Dermis microvascular lymphatic vessel endothelial cell (primary cell): ENCODE data around the gene CLCA4. TPM values are rescaled to one million over a fixed set of nuclear protein-coding genes. Genes with fewer than 3 reads are reported as not detected.

Experiments used
- DNase-seq, 2 donors: peaks; one replicate each; pipeline versions ENCODE4 v3.0.0 to v3.0.0-alpha.2; 2010; ENCODE audit warnings: low read depth in 2 of 2
- total RNA-seq: library from RNA; depleted of rRNA; stranded (reverse); fragments of >200 nt; gene quantifications from 2 replicates; pipeline ENCODE4 v1.2.1, GENCODE V29; 2014

CLCA4 gene, protein sequence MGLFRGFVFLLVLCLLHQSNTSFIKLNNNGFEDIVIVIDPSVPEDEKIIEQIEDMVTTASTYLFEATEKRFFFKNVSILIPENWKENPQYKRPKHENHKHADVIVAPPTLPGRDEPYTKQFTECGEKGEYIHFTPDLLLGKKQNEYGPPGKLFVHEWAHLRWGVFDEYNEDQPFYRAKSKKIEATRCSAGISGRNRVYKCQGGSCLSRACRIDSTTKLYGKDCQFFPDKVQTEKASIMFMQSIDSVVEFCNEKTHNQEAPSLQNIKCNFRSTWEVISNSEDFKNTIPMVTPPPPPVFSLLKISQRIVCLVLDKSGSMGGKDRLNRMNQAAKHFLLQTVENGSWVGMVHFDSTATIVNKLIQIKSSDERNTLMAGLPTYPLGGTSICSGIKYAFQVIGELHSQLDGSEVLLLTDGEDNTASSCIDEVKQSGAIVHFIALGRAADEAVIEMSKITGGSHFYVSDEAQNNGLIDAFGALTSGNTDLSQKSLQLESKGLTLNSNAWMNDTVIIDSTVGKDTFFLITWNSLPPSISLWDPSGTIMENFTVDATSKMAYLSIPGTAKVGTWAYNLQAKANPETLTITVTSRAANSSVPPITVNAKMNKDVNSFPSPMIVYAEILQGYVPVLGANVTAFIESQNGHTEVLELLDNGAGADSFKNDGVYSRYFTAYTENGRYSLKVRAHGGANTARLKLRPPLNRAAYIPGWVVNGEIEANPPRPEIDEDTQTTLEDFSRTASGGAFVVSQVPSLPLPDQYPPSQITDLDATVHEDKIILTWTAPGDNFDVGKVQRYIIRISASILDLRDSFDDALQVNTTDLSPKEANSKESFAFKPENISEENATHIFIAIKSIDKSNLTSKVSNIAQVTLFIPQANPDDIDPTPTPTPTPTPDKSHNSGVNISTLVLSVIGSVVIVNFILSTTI
- total RNA-seq: not detected in 2 replicates

DNA sequence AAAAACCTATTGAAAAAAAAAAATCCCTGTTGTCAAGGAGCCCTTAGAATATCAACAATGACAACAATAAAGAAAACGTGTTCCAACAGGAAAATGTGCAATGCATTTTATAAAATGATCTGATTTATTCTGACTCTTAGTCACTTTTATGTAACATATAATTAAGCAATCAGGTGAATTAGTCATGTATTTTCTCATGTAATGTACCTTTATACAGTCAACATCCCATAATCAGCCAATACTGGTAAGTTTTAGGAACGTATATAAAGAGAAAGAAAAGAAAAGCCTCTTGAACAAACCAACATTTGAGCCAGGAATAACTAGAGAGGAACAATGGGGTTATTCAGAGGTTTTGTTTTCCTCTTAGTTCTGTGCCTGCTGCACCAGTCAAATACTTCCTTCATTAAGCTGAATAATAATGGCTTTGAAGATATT is at the start of gene CLCA4:
Gene CLCA4 (plus strand): TSS at position 292 of the 435 bp plus-strand sequence. CDS start 42 bp downstream, at position 334.
- DNase-seq: peak in 1 of 2 donors; percentile 38

DNA sequence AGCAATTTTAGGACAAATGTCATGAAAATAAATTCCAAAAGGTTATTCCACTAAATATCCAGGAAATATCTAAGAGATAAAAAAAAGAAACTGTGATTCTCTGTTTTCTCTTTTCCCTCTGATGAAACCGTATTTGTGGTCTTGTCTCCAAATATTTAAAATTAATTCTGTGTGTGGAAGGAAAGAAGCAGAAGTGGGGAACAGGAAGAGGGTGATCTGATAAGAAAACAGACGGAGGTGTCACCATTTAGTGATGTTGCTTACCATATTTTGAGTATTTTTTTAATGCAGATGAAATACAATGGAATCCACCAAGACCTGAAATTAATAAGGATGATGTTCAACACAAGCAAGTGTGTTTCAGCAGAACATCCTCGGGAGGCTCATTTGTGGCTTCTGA is 48.6 kb upstream of the CLCA4 start:
- DNase-seq: no peak

DNA sequence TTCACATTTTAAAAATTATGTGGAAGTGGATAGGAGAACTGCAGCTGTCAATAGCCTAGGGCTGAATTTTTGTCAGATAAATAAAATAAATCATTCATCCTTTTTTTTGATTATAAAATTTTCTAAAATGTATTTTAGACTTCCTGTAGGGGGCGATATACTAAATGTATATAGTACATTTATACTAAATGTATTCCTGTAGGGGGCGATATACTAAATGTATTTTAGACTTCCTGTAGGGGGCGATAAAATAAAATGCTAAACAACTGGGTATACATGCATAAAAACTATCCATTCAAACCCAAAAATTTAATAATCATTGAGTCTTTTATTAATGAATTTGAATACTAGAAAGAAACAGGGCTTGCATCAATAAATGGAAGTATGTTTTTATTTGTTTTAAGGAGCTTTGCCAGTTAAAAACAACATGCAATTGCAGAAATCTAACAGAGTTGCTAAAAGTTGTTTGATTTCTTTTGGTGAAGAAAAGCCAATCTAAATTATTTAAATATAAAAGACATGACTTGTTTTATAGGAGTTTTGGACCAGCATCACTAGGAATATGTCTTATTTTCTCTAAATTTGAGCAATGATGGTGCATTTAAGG is 46.8 kb upstream of the CLCA4 start:
- peak; percentile 10 to 40 for DNase-seq

DNA sequence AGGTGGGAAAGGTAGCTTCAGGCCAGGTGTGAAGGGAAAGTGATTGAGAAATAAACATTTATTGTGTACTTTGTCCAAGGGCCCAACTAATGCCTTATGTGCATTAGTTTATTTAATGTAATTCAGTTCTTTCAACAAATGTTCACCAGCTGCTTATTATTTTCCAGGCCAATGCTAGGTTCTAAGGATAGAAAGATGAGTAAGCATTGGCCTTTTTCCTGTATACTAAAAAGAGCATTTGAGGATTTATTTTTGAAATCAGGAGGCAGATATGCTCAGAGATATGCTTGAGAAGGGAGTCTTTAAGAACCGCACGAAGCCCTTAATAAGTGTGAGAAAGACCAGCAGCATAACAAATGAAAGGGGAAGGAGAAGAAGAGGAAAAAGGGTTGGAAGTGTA is 46.2 kb upstream of the CLCA4 start:
- no peak for DNase-seq

DNA sequence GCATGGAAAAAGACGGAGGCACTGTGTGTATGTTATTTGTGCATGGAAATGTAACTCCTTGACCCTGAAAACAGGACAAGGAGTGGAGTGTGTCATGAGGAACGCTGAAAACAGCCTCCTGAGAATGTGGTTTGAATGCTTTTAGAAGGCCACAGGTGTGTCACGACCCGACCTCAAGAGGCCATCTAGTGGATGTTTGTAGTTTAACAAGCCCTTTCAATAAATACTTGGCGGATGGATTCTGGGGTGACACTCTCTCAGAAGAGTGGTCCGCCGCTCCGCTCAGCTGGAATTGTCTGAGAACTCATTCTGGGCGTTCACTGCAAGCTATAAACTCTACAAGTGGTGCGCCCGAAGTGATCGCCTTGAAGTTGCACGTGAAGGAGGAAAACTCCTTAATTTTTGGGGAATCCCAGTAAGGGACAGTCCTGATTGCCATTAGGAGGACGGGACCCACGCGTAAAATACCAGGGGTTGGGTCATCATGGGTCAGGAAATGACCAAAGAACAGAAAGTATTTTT is 44.7 kb upstream of the CLCA4 start:
- DNase-seq: peak; percentile 14 to 36

DNA sequence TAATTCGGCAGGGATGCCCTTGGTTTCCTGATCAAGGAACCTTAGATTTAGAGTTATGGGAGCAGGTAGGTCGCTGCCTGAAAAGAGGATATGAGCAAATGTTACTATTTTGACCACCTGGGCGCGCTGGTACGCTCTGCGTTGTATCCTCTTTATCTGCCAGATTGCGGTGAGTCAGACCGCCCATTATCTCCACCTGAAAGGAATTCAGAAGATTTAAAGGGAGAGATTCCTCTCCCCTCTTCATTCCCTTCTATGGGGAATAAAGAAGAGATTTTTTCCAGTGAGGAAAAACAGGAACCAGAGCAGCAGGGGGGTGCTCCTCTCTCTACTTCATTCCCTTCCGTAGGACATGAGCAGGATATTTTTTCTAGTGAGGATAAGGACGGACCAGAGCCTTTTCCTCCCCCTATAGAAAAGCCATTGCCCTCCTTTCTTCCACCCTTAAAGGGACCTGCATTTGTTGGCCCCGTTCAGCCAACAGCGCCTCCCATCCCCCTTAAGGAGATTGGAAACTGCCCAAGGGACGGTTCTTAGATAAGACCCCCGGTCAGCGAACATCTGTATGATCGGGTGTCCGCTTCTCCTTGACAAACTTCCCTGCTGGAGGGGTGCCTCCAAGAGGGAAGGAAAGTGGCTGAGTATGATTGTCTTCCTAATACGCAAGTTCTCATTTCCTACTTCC is 44.0 kb upstream of the CLCA4 start:
- DNase-seq: peak in 1 of 2 donors; percentile 51

DNA sequence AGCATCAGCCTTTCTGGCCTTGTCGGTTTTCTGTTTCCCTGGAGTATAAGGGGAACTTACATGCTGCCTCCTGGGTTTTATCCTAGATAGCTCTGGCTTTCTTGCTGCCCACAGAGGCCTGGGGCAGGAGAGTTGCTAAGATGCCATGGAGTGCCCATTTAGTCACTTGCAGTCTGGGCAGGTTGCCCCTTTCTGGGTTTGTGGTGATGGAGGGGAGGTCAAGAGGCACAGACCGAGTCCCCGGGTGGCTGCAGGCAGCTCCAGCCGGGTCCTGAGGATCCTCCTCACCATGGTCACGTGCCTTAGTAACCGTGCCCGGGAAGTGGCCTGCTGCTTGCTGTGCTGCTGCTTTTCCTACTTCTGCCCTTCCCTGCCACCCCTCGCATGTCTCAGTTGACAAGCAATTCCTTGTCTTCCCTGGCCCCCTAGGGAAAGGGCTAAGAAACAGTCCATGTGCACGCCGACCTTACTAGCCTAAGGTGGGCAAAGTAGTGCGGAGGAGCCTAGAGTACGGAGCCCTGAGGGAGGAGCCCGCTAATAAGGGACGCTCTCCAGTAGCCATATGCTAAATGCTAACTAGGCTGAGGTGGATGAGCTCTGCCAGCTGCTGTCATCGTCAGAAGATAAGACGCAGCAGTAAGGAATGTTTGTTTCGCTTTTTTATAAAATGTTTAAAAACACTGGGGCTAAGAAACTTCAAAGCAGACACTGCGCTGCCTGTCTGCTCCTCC is 43.3 kb upstream of the CLCA4 start:
- no peak for DNase-seq

DNA sequence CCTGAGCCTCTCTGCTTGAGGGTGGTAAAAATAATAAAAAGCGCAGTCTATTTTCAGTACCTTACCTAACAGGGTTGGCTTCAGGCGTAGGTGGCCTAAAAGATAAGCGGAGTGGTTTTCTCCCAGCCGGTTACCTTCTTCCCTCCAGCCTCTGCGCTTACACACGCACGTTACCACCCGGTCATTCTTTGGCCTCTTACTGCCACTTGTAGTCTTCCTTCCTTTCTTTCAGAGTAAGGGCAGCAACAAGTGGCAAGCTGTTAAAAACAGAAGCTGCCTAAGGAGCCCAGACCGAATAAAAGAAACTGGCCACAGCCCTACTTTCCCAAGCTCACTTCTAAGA is 42.8 kb upstream of the CLCA4 start:
- DNase-seq: no peak

DNA sequence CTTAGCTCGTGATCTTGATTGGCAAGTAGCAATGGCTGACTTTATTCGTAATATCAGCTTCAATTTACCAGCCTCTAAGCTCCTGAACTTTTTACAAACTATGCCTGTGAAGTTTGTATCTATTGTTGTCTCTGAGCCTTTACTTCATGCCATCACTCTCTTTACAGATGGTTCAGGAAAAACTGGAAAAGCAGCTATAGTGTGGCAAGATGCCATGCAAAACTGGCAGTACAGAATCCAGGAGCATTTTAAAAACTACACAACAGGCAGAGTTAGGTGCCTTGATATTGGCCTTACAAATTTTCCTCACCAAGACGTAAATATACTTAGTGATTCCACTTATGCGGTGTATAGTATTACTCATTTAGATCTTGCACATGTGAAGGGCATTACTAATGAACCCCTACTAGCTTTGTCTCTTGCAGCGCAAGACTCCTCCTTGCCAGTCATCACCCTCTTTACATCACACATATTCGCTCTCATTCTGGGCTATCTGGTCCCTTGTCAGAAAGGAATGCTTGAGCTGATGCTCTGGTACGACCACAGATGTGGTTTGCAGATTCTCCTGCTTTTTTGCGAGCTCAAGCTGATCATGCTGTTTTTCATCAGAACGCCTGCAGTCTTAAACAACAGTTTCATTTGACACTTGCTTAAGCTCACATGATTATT is 41.8 kb upstream of the CLCA4 start:
- no peak for DNase-seq

DNA sequence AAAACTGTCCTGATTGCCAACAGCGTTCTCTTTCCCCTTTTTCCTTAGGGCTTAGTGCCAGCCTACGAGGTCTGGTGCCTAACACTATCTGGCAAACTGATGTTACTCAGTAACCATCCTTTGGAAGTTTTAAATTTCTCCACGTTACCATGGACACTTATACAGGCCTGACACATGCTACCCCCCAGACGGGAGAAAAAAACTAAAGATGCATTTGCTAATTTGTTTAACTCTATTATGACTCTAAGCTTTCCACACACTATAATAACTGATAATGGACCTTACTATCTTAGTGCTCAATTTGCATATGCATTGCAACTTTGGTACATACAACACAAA is 41.3 kb upstream of the CLCA4 start:
- no peak for DNase-seq

DNA sequence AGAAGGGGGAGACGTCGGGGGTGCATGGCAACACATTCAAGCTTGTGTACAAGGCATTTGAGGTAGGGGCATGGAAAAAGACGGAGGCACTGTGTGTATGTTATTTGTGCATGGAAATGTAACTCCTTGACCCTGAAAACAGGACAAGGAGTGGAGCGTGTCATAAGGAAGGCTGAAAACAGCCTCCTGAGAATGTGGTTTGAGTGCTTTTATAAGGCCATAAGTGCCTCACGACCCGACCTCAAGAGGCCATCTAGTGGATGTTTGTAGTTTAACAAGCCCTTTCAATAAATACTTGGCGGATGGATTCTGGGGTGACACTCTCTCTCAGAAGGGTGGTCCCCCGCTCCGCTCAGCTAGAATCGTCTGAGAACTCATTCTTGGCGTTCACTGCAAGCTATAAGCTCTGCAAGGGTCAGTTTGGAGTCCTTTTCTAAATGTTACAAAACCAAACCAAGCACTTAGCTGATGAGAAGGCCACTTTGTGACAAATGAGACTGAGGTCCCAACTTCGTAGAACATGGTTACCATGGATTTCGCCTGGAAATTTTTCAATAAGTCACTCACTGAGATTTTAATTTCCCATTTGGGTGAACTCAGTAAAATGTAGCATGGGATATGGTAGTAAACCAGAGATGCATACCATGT is 38.8 kb upstream of the CLCA4 start:
- peak in 1 of 2 donors; percentile 41 for DNase-seq

DNA sequence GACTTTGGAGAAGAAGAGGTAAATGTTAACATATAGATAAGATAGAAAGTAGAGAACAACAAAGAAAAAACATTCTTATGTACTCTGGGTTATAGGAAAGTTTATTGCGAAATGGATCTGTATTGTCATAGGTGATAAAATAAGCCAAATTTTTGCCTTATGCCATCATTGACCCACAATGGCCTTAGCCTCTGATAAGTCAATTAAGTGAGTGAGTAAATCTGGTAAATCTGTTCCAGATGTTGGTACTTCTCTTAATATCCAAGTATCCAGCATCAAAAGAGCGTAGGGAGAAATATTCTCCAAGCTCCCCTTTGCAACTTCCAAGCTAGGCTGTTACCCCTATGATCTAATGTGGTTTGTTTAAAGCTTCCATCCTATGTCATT is 38.3 kb upstream of the CLCA4 start:
- no peak for DNase-seq

DNA sequence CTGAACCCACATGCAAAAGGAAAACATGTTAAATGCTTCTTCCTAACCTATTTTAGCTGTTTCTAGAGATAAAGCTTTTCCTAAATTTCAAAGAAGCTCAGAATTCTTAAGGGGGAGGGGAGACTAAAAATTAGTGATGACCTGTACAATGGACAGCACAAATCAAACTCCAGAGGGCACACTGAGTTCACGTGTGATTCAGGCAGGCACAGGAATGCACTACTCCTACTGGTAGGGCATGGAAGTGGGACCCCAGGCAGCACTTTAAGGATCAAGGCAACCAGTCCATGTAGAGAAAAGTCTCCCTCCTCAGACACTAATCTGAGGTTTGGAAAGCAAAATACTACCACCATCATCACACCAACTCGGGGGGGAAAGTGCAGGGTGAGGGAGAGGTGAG is 31.3 kb upstream of the CLCA4 start:
- DNase-seq: peak; percentile 43 to 63

DNA sequence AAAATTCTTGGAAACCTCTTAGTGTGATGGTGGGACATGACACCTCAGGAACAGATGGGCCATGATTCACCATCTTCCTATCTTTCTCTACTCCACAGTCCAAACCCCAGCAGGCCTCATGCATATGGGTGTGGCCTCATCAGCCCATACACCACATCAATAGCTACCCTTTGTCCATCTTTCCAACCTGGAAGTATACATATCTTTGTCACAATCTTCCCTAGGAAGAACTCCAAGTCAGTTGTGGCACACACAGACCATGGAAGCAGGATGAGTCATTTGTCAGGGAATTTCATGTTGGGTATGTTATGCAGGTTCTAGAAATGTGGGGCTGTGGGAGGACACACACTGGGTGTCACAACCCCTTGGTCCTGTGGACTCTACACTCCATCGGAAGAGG is 30.5 kb upstream of the CLCA4 start:
- no peak for DNase-seq

DNA sequence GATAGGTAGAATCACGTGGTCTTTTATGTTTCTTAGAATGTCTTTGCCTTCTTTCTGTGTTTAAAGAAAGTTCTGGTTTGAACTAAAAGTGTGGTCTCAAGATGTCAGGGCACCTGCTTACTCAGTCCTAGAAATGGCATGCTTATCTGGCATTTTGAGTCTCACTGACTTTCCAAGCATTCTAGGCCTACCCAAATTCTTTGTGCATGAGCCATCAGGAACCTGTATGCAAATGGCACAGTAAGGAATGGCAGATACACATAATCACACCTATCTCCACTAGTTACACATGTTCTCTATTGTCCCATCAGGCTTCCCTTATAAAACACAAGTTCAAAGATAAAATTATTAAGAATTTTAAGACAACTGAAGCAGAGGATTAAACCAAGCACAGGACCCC is 29.5 kb upstream of the CLCA4 start:
- no peak for DNase-seq

DNA sequence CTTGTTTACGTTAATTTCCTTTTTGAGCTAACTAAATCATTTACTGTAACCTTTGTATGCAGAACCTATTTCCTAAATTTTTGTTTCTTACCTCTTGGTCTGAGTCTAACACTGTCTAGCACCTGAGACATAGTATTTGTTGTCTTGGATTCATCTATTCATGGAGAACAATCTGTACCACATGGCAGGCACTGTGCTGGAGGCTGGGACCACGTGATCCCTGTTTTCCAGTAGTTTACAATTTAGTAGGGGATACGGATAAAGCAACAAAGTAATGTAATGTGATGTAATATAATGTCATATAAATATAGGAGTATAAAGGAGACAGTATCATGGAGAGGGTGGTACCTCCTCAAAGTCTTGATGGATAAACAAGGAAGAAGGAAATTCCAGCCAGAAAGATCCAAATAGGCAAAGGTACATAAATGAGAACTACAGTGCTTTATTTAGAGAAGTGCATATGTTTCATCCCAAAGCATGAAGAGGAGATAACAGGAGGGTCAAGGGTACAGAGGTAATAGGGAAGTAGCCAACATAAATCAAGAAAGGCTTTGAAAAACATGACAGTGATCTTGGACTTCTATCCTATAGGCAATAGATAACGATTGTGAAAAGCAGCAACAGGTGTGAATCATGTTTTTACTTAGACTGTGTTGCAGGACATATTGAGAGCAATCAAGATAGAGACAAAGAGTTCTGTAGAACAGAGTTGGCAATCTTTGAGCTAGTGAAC is 25.9 kb upstream of the CLCA4 start:
- no peak for DNase-seq

DNA sequence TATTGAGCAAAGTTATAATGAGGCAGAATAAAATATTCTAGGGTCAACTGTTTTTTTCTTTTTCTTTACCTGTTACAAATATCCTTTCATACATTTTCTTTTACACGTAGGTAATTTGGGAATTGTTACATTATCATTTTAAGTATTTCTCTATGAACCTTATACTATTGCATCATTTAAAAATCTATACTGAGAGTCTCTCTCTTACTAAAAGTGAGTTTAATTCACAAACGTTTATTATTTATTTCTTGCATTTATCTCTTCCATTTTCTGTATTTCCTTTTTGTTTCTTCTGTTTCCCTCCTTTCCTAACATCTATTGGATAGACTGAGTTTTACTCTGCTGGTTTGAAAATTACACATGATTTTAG is 25.4 kb upstream of the CLCA4 start:
- no peak for DNase-seq

DNA sequence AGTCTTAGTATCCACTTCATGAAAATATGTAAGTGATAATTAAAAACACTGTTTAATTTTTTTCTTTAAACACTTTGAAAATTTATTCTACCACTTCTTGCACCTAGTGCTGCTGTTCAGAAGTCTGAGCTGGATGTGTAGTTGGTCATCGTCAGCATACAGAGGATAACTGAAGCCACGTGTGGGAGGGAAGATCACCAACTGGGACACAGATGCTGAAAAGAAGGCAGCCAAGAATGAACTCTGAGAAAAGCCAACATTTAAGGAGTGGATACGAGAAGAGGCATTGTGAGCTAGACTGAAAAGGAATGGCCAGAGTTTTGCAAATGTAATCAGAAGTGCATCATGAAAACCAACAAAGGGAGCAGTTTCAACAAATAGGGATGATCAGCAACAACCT is 24.6 kb upstream of the CLCA4 start:
- no peak for DNase-seq
